GM12891 (cell line): ENCODE data around the gene ZFHX3.
A peak's percentile ranks its signal among the peaks of the same experiment; 100 is the strongest.

Source experiments
- DNase-seq: peaks from one replicate; pipeline ENCODE4 v3.0.0; 2011; ENCODE audit warnings: low spot score; ENCODE audit not compliant: insufficient read length
- FAIRE-seq: peaks from 2 replicates; lab custom pipeline; 2011; peaks lifted over from hg19 to GRCh38; lab: Jason Lieb, UNC
- PAX5 ChIP-seq: IDR thresholded peaks from 2 replicates; pipeline ENCODE4 v1.6.1; 2011; ENCODE audit warnings: low read length, moderate library complexity, mild to moderate bottlenecking; ENCODE audit not compliant: insufficient read depth, severe bottlenecking
- POLR2A ChIP-seq: IDR thresholded peaks from 2 replicates; pipeline ENCODE4 v1.6.1; 2011; ENCODE audit warnings: low read depth, low read length, control low read depth
- POLR2AphosphoS5 ChIP-seq: IDR thresholded peaks from 2 replicates; pipeline ENCODE4 v1.6.1; 2011; ENCODE audit warnings: low read depth, low read length, control low read depth
- POU2F2 ChIP-seq: IDR thresholded peaks from 2 replicates; pipeline ENCODE4 v1.6.1; 2011; ENCODE audit warnings: low read depth, mild to moderate bottlenecking, control low read depth, low read length, moderate library complexity
- SPI1 ChIP-seq: IDR thresholded peaks from 2 replicates; pipeline ENCODE4 v1.6.1; 2011; ENCODE audit warnings: low read depth, low read length, control low read depth
- TAF1 ChIP-seq: IDR thresholded peaks from 2 replicates; pipeline ENCODE4 v1.6.1; 2011; ENCODE audit warnings: low read depth, low read length, control low read depth

ZFHX3 gene

DNA sequence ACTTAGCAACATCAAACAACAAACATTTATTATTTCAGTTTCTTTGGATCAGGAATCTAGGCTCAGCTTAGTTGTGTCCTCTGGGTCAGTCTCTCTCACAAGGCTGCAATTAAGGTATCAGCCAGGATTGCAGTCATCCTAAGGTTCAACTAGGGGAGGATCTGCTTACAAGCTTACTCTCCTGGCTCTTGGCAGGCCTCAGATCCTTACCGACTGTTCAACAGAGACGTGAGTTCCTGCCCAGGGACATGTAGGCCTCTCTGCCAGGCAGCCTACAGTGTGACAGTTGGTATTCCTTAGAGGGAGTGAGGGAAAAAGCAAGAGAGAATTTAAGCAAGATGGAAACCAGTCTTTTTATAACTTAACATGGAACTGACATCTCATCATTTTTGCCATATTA, 294.0 kb downstream of the ZFHX3 start:
- no peak for DNase-seq
- no peak for FAIRE-seq
- TF ChIP-seq POU2F2 (no peak), POLR2A (no peak), PAX5 (no peak), SPI1 (no peak), POLR2AphosphoS5 (no peak)

DNA sequence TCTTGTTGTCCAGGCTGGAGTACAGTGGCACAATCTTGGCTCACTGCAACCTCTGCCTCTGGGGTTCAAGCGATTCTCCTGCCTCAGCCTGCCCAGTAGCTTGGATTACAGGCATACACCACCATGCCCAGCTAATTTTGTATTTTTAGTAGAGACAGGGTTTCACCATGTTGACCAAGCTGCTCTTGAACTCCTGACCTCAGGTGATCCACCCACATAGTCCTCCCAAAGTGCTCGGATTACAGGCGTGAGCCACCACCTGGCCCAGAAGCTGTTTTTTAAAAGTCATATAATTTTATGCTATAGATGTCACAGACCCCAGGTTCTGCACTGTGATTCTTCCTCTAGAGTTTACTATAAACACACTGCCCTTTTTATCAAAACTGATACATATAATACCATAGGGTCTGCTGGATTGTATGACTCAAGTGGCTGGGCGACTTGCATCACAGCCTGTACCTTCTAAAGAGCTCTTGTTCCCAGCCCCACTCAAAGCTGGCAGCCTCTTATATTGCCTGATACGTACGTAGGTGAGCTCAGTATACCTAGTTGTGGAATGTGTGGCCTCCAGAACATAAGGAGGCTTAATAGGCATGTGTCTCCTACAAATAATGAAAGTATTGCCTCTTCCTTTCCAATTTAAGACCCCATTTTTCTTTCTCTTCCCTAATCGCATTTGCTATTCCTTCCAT, 295.8 kb downstream of the ZFHX3 start:
- DNase-seq = no peak
- TF ChIP-seq POLR2A (no peak), PAX5 (no peak), POLR2AphosphoS5 (no peak), SPI1 (no peak), TAF1 (no peak), POU2F2 (no peak)
- no peak for FAIRE-seq

DNA sequence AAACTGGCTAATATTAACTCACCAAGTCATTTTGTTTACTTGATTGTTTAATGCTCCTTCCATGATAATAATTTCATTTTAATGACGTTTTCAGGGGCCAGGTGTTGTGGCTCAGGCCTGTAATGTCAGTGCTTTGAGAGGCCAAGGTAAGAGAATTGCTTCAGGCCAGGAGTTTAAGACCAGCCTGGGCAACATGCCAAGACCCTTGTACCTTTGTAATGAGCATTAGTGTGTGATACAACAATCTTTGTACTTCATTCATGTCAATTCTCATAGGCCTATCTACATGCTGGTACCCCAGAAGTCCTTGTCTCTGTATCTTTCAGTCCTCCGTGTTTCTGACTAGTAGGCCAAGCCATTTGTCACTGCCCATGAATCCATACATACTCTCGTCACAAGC, 296.9 kb downstream of the ZFHX3 start:
- FAIRE-seq (no peak), DNase-seq (no peak)
- TF ChIP-seq TAF1 (no peak), POU2F2 (no peak), POLR2A (no peak), POLR2AphosphoS5 (no peak), PAX5 (no peak), SPI1 (no peak)

DNA sequence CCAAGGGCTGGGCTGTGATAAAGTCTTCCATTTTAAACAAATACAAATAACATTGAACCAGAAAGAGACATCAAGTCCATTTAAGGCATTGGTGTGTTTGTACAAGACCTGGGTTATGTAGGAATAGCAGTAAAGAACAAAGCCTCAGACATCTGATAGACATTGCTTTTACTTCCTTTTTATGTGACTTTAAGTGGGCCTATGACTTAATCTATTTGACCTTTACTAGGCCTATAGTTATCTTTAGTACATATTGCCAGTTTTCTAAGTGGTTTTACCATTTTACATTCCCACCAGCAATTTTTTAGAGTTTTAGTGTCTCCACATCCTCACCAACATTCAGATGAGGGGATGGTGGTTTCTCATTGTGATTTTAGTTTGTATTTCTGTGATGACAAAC, 298.8 kb downstream of the ZFHX3 start:
- FAIRE-seq = no peak
- TF ChIP-seq TAF1 (no peak), POLR2A (no peak), POU2F2 (no peak), PAX5 (no peak), SPI1 (no peak), POLR2AphosphoS5 (no peak)
- no peak for DNase-seq

DNA sequence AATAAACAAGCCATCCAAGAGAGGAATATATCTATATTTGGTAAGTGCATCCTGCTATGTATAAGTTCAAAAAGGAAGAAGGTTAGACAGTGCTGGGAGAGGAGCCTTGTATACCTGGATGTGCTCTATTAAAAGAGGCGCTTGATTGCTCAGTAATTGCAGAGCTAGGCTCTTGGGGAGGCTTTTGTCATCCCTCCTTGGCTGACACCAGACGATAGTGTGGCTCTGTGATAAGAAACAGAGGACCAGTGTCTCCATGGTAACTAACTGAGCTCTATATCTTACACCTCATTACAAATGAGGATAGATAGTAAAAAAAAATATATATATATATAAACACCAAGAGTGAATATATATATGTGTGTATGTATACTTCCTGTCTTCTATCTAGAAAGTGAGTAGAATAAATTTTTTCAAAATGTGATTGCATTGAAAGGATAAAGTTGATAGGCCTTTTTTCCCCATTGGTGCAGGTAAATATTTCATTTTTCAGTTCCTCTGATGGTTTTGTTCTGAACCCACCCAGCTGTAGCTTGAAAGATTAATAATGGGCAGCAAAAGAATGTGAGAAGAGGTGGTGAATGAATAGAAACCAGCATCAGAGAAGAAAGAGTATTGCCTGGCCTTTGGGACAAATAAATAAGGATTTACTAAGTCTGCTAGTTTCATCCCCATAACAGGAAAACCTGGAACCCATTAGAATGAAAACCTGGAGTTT, 303.7 kb downstream of the ZFHX3 start:
- peak; percentile 54 for TF ChIP-seq SPI1
- no peak for TF ChIP-seq TAF1
- DNase-seq (no peak), FAIRE-seq (no peak)

DNA sequence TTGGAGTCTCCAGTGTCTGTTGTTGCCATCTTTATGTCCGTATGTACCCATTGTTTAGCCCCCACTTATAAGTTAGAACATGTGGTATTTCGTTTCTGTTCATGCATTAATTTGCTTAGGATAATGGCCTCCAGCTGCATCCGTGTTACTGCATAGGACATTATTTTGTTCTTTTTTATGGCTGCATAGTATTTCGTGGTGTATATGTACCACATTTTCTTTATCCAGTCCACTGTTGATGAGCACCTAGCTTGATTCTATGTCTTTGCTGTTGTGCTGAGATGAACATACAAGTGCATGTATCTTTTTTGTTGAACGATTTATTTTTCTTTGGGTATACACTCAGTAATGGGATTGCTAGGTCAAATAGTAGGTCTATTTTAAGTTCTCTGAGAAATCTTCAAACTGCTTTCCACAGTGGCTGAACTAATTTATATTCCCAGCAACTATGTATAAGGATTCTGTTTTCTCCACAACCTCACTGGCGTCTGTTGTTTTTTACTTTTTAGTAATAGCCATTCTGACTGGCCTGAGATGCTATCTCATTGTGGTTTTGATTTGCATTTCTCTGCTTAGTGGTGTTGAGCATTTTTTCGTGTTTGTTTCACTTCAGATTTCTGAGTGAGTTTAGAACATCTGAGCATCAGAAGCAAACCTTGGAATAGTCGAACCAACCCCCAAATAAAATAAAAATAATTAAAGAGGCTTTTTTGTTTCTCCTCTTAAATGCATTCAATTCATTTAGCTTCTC, 304.7 kb downstream of the ZFHX3 start:
- FAIRE-seq = peak; percentile 69
- no peak for DNase-seq
- TF ChIP-seq SPI1 (0 out of 2 replicates have a peak, but pooled peaks have one; percentile 2), POLR2A (no peak), POLR2AphosphoS5 (no peak), POU2F2 (peak; percentile 62; the same call in 1 of the 2 replicates), PAX5 (no peak), TAF1 (no peak)

DNA sequence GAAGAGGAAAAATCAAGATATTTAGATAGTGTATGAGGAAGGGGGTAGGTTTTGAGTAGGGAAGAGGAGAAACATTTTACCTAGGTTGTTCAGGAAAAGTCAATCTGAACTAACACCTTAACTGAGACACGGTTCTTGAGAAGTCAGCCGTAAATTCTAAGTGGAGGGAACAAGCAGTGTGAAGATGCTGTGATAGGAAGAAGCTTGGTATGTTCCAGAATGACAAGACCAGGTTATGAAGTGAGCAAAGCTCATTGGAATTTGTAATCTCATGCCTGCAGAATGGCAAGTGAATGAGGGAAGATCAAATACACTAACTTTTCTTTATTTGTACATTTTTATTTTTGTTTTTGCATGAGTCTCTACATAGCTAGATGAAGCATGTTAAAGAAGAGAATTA, 307.6 kb downstream of the ZFHX3 start:
- FAIRE-seq (no peak), DNase-seq (no peak)
- TF ChIP-seq POU2F2 = no peak
- TF ChIP-seq POLR2AphosphoS5 = no peak
- no peak for TF ChIP-seq POLR2A
- no peak for TF ChIP-seq PAX5
- no peak for TF ChIP-seq TAF1
- TF ChIP-seq SPI1 = no peak

DNA sequence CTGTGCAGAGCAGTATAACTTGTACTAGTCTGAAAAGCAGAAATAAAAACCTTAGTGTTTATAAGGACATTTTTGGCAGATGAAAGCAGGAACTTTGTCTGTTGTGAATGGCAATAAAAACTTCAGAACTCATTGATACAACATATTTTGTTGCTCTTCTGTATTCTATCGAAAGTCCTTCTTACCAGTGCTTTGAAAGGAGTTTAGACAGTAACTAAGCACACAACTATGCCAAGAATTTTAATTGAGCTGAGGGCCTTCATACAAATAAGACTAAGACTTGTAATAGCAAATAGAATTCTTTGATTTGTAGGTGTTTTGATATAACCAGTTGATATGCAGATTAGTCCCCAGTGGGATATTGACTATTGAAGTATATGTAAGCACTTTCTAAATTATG, 308.4 kb downstream of the ZFHX3 start:
- no peak for DNase-seq
- FAIRE-seq = no peak
- no peak for TF ChIP-seq POLR2A

DNA sequence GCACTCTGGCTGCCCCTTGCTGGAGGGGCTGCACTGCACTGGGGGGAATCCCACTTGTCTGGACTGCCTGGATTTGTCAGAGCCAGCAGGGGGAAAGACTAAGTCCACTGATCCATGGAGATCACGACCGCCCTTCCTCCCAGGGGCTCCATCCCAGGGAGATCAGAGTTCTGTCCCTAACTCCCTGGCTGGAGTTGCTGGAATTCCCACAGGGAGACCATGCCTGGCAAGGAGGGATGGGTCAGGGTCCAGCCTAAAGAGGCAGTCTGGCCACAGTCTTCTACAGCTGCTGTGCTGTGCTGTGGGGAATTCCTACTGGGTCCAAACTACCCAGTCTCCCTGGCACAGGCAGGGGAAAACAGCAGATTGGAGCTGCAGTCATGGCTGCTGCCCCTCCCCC, 311.9 kb downstream of the ZFHX3 start:
- no peak for DNase-seq
- TF ChIP-seq POLR2AphosphoS5 (no peak), TAF1 (no peak), POLR2A (no peak), SPI1 (no peak), PAX5 (no peak), POU2F2 (no peak)
- no peak for FAIRE-seq
